Daoy (cell line): Measurements from ENCODE around the gene C12orf57. TPM values are rescaled to one million over a fixed set of nuclear protein-coding genes. Genes with fewer than 3 reads are reported as not detected.

ENCODE experiments used
- DNase-seq: peaks from one replicate; pipeline ENCODE4 v3.0.0-alpha.2; 2015; ENCODE audit warnings: low read depth
- total RNA-seq: library from RNA; depleted of rRNA; stranded (reverse); fragments of >200 nt; shearing (Covaris generic); gene quantifications from 2 replicates; pipeline ENCODE4 v1.2.3, GENCODE V29; 2014

The C12orf57 gene
- total RNA-seq, 1 experiment from 2014 or later, result 272 TPM

DNA sequence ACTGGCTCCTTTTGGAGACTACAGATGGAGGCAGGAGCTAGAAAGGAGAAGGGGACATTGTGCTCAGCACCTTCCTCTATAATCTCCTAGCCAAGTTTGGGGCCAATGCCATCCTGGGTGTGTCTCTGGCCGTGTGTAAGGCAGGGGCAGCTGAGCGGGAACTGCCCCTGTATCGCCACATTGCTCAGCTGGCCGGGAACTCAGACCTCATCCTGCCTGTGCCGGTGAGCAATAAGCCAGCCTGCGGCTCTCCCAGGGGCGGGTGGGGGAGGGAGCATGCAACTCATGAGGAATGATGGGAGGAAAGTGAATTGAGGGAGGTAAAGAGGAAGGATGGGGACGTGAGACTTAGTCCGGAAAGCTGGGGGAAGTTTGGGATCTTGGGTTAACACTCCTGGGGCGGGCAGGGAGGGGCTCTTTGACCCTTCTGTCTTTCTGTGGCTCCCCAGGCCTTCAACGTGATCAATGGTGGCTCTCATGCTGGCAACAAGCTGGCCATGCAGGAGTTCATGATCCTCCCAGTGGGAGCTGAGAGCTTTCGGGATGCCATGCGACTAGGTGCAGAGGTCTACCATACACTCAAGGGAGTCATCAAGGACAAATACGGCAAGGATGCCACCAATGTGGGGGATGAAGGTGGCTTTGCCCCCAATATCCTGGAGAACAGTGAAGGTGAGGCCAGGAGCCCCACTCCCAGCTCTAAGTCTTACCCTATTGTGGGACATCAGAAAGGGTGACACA is 26.2 kb upstream of the C12orf57 start:
- peak; percentile 58 for DNase-seq

DNA sequence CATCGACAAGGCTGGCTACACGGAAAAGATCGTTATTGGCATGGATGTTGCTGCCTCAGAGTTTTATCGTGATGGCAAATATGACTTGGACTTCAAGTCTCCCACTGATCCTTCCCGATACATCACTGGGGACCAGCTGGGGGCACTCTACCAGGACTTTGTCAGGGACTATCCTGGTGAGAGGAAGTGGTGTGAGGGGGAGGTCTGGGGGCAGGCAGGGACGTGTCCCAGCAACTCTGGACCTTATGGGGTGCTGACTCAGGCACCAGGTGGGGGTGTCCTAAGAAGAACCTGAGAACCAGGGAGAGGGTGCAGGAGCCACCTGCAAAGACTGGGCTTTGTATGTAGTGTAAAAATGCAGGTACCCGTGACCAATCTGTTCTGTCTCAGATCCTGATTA is 24.2 kb upstream of the C12orf57 start:
- no peak for DNase-seq

DNA sequence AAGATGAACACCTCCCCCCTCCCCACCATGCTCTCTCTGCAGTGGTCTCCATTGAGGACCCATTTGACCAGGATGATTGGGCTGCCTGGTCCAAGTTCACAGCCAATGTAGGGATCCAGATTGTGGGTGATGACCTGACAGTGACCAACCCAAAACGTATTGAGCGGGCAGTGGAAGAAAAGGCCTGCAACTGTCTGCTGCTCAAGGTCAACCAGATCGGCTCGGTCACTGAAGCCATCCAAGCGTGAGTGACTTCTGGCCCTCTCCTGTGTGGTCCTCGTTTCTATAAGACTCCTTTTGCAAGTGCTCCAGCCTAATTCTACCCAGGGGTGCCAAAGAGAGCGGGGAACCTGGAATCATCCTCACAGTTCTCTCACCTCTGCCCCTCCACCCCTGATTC is 22.3 kb upstream of the C12orf57 start:
- no peak for DNase-seq

DNA sequence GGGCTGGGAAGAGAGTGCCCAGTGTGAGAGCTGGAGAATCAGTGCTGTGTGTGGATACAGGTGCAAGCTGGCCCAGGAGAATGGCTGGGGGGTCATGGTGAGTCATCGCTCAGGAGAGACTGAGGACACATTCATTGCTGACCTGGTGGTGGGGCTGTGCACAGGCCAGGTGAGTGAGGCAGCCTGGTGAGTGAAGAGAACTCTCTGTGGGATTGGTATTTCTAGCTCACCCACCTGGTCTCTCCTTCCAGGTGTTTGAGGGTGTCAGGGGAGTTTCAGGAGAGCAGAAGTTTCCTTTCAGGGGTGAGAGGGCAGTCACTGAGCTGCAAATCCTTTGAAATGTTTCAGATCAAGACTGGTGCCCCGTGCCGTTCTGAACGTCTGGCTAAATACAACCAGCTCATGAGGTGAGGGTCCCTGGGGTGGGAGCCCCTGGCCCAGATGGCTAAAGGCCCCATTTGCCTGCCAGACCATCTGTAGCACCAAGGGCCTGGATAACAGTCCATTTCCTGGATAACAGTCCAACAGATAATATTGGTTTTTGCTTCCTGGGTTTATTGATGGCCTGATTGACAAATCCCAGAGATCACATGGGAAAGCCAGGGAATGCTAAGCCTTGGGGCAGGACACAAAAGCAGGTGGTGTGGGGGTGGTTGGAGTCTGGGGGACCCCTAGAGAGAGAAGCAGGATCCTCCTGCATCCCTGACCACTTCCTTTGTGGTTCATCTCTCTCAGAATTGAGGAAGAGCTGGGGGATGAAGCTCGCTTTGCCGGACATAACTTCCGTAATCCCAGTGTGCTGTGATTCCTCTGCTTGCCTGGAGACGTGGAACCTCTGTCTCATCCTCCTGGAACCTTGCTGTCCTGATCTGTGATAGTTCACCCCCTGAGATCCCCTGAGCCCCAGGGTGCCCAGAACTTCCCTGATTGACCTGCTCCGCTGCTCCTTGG is 21.6 kb upstream of the C12orf57 start:
- DNase-seq, result no peak

DNA sequence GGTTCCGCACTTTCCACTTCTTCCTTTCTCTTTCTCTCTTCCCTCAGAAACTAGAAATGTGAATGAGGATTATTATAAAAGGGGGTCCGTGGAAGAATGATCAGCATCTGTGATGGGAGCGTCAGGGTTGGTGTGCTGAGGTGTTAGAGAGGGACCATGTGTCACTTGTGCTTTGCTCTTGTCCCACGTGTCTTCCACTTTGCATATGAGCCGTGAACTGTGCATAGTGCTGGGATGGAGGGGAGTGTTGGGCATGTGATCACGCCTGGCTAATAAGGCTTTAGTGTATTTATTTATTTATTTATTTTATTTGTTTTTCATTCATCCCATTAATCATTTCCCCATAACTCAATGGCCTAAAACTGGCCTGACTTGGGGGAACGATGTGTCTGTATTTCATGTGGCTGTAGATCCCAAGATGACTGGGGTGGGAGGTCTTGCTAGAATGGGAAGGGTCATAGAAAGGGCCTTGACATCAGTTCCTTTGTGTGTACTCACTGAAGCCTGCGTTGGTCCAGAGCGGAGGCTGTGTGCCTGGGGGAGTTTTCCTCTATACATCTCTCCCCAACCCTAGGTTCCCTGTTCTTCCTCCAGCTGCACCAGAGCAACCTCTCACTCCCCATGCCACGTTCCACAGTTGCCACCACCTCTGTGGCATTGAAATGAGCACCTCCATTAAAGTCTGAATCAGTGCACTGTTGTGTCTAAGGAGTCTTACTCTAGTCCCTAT is 20.7 kb upstream of the C12orf57 start:
- no peak for DNase-seq

DNA sequence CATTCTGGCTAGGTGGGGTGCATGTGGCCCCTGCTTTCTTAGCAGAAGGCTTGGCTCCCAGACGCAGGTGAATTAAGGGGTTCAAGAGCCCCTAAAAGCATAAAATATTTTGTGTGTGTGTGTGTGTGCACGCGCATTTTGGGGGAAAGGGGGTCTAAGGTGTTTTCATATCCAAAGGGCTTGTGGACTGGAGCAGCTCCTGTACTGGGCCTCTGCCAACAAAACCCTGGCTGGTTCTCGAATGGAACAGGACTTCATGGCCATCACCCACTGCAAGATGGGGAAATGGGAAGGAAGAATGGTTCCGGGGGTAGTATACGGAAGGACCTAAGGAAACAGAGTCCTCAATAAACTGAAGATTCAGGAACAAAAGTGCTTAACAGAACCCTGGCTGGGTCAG is 20.0 kb upstream of the C12orf57 start:
- no peak for DNase-seq

DNA sequence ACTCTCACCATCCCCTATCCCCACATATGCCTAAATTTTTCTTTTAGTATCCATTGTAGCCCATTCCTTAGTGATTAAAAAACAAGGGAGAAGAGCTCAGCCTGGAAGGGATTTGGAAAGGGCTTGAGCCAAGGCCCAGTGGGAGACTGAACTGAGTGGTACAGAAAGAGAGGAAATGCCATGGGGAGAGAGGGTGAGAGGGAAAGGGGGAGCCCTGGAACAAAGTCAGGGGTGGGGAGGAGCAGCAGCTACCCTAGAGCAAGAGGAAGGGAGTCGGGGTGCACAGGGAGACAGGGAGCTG is 18.6 kb upstream of the C12orf57 start:
- no peak for DNase-seq

DNA sequence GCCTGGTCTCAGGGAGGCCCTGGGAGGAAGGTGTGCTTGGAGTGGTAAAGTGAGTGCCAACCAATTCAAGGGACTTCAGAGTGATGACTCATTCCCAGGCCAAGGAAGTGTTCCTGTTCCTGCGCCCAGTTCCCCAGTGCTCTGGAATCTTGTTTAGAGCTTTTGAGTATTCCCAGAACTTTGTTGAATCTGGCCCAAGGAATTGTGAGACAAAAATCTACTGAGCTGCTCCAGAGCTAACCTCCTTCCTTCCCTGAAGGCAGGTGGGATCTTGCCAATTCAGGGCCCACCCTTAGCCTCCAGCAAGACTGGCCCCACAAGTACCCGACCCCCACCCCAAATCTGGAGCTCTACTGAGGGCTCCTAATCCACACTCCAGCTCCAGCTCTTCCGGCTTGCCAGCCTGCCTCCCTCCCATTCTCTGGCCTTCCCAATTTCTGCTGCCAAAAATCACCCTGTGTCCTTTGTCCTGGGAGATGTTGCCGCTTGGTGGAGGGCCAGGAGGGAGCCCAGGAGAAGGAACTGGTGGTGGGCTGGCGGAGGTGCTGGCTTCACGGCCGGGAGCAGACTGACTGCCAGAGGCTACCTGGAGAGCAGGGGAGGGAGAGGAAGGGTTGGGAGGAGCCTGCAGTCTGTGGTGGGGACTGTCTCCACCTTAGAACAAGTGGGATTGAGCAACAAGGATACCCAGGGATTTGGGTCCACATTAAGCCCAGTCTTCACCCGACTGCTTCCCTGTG is 18.1 kb upstream of the C12orf57 start:
- peak; percentile 91 for DNase-seq

DNA sequence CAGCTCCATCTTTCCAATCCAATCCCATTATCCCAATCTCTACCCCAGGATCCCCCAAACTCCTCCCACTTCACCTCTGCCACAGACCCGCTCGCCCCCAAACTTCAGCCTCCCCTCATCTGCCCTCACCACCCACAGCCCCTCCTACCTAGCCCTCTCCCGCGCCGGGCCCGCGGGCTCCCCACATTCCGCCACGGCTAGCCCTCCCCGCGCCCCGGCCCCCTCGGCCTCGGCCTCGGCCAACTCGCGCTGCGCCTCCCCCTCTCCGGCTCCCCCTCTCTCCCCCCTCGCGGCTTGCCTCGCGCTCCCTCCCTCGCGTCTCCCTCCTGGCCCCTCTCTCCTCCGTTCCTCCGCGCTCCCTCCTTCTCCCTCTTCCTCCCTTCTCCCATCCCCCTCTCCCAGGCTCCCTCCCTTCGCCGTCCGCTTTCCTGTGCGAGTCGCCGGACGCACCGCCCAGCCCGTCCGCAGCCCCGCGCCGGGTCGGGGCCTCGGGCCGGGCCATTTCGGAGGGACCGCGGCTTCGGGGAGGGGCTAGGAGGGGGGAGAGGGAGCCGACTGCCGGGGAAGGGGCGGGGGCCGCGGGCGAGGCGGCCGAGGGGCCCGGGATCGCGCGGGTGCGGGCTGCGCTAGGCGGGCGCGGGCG is 16.3 kb upstream of the C12orf57 start, which contains the start of gene ATN1:
ATN1 (plus strand) TSS at position 581 of the 643 bp plus-strand sequence. CDS start 6,043 bp downstream, outside the sequence.
- peak; percentile 74 for DNase-seq

DNA sequence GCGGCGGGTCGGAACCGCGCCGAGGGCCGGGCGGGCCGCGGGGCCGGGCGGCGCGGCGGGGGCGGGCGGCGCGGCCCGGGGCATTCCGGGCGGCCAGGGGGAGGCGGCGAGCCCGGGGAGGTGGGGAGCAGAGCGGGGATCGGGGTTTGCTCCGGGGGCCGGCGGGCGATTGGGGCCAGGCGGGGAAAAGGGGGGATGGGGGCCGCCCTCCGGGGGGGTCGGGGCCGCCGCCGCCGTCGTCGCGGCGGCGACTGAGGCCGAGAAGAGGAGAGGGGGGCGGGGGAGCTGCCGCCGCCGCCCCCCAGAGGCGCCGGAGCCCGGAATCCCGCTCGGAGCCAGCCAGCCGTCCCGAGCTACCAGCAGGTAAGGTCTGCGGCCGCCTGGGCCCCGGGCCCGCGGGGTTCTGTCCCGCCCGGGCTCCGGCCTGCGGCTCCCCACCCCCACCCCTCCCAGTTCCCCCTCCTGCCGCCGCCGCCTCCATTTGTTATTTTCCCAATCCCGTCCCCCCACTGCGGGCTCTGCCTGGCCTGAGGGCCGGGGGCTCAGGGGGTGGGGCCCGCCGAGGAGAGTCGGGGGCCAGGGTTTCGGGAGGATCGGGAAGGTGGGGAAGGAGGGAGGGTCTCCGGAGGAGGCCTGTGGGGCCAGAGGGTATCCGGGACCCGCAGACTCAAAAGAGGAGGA is 15.7 kb upstream of the C12orf57 start:
- DNase-seq, result no peak

DNA sequence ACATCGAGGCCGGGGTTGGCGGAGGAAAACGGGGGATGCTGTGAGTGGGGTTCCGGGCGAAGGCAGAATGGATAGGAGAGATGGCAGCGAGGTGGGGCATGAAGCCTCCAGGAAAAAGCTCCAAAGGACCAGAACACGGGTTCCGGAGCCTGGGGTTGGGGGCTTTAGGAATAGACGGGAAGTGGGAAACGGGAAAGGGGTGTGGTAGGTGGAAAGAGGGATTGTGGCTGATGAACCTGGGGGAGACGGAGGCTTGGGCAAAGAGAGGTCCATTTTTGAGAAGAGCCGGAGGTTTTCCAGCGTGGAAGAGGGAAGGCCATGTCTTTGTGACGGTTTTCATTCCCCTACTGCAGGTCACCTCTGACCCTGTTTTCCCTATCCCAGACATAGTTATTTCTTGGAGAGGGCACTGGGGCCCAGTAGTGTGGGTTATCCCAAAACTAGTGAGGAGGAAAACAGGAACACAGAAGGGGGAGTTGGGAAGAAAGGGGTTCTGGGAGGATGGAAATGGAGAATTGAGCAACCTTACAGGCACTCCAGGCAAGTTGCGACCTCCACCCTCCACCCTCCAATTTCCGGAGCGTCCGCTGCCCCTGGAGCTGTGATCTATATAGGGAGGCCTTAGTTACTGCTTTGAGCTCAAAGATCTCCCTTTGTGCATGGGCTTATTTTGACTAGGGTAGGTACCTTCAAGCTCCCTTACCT is 15.0 kb upstream of the C12orf57 start:
- no peak for DNase-seq

DNA sequence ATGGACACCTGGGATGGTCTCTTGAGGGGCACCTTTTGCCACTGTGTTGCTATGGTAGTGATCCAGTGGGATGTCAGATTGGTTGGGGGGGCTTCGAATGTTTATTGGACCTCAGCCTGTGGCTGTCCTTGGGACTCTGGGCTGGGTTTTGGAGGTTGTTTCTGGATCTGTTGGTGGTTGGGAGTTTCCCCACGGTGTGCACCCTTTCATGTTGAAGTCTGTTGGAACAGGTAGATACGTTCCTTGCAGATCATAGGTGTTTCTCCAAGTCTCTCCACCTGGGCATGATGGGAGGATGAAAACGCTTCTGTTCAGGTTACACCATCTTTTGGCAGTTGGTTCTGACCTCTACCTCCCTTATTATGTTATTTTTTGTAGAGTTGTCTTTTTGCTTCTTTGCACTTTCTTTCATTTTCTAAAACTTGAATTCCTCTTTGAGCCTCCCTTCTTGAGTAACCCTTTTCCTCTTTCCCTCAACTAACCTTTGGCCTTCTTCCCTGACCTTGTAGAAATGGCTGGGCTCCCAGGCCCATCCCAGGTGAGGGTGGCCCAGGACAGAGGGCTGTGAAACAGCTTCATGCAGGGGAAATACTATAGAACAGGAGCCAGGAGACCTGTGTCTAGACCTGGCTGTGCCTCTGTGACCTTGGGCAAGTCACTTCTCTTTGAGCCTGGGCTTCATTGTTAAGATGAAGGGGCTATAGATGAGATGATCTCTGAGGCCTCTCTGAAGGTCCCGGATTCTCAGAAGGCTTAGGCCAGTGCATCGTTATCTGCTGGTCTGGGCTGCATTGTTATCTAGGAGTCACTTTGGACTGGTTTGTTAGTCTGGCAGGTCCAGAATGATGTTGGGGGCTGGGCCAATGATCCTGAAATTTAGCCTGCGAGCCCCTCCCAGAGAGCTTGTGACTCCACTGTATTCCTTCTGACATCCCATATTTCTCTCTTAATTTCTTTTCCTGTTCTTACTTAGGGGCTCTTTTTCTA is 14.1 kb upstream of the C12orf57 start:
- no peak for DNase-seq

DNA sequence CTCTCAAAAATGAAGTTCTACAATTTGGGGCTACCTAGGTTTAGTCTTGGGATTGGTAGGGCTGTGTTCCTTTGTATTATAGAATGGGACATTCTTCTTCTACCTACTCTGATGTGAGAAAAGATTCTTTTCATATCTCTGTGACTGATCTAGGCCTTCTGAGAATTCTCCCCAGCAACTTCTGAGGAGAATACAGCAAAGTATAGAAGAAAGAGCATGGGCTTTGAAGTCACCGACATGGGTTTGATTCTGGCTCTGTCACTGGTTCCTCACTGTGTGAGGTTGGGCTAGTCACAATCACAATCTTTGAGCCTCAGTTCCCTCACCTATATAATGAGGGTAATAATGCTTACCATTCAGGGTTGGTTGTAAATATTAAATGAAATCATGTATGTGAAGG is 11.1 kb upstream of the C12orf57 start:
- no peak for DNase-seq

DNA sequence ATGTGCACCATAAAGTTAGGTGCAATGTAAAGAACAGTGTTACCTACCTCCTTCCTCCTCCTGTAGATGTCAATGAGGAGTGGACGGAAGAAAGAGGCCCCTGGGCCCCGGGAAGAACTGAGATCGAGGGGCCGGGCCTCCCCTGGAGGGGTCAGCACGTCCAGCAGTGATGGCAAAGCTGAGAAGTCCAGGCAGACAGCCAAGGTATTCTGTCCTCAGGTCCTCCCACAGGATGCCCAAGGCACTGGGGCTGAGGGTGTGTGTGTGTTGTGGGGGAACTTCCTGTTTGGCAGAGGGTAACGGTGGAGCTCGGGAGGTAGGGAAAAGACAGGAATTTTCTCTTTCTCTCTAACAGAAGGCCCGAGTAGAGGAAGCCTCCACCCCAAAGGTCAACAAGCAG is 9.7 kb upstream of the C12orf57 start:
- no peak for DNase-seq

DNA sequence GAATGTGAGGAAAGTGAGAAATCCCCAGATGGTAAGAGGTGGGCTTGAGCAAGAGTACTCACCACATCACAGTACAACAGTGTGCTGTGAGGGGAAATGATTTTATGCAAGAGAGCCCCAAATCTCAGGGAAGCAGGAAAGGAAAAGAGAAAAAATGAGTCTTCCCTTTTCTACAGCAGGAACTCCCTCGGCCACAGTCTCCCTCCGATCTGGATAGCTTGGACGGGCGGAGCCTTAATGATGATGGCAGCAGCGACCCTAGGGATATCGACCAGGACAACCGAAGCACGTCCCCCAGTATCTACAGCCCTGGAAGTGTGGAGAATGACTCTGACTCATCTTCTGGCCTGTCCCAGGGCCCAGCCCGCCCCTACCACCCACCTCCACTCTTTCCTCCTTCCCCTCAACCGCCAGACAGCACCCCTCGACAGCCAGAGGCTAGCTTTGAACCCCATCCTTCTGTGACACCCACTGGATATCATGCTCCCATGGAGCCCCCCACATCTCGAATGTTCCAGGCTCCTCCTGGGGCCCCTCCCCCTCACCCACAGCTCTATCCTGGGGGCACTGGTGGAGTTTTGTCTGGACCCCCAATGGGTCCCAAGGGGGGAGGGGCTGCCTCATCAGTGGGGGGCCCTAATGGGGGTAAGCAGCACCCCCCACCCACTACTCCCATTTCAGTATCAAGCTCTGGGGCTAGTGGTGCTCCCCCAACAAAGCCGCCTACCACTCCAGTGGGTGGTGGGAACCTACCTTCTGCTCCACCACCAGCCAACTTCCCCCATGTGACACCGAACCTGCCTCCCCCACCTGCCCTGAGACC is 8.2 kb upstream of the C12orf57 start:
- no peak for DNase-seq

DNA sequence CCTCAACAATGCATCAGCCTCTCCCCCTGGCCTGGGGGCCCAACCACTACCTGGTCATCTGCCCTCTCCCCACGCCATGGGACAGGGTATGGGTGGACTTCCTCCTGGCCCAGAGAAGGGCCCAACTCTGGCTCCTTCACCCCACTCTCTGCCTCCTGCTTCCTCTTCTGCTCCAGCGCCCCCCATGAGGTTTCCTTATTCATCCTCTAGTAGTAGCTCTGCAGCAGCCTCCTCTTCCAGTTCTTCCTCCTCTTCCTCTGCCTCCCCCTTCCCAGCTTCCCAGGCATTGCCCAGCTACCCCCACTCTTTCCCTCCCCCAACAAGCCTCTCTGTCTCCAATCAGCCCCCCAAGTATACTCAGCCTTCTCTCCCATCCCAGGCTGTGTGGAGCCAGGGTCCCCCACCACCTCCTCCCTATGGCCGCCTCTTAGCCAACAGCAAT is 7.6 kb upstream of the C12orf57 start:
- DNase-seq, result no peak

DNA sequence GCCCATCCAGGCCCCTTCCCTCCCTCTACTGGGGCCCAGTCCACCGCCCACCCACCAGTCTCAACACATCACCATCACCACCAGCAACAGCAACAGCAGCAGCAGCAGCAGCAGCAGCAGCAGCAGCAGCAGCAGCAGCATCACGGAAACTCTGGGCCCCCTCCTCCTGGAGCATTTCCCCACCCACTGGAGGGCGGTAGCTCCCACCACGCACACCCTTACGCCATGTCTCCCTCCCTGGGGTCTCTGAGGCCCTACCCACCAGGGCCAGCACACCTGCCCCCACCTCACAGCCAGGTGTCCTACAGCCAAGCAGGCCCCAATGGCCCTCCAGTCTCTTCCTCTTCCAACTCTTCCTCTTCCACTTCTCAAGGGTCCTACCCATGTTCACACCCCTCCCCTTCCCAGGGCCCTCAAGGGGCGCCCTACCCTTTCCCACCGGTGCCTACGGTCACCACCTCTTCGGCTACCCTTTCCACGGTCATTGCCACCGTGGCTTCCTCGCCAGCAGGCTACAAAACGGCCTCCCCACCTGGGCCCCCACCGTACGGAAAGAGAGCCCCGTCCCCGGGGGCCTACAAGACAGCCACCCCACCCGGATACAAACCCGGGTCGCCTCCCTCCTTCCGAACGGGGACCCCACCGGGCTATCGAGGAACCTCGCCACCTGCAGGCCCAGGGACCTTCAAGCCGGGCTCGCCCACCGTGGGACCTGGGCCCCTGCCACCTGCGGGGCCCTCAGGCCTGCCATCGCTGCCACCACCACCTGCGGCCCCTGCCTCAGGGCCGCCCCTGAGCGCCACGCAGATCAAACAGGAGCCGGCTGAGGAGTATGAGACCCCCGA is 7.0 kb upstream of the C12orf57 start:
- no peak for DNase-seq
